ENCODE data around the gene CSTPP1.

Gene CSTPP1

GRCh38 chr11:47127213-47127612, 190.7 kb downstream of the CSTPP1 start:
- H2AFZ ChIP-seq (ENCODE audit: low read length, unreplicated experiment): no peak overlapping the region

GRCh38 chr11:47130543-47130942, 194.0 kb downstream of the CSTPP1 start:
- Histone ChIP-seq H2AFZ (ENCODE audit: low read length, unreplicated experiment) (no peak overlapping the region), H3K4me1 (ENCODE audit: control insufficient read depth, insufficient read depth, low read length, unreplicated experiment) (no peaks in the 10 kb centered on the region), H3K27me3 (ENCODE audit: insufficient read depth, low read length) (no peaks in the 10 kb centered on the region), H3K36me3 (ENCODE audit: insufficient read depth, low read length) (no peaks in the 10 kb centered on the region), H3K79me2 (ENCODE audit: control insufficient read depth, insufficient read depth, low read length, unreplicated experiment) (no peaks in the 10 kb centered on the region), H3K4me3 (ENCODE audit: low read depth, low read length) (no peak overlapping the region), H3K27ac (ENCODE audit: low read depth, low read length) (no peak overlapping the region)

More at GRCh38 chr11:47127213-47127612, 190.7 kb downstream of the CSTPP1 start:
- H3K27ac ChIP-seq (ENCODE audit: low read depth, low read length): no peak overlapping the region
- H3K36me3 ChIP-seq (ENCODE audit: insufficient read depth, low read length): no peaks in the 10 kb centered on the region
- no peaks in the 10 kb centered on the region for H3K79me2 ChIP-seq (ENCODE audit: control insufficient read depth, insufficient read depth, low read length, unreplicated experiment)
- H3K27me3 ChIP-seq (ENCODE audit: insufficient read depth, low read length): no peaks in the 10 kb centered on the region
- no peaks in the 10 kb centered on the region for H3K4me1 ChIP-seq (ENCODE audit: control insufficient read depth, insufficient read depth, low read length, unreplicated experiment)
- no peak overlapping the region for H3K4me3 ChIP-seq (ENCODE audit: low read depth, low read length)

- Histone ChIP-seq H3K79me2 (ENCODE audit: control insufficient read depth, insufficient read depth, low read length, unreplicated experiment) (no peaks in the 10 kb centered on the region), H3K4me3 (ENCODE audit: low read depth, low read length) (no peak overlapping the region), H3K4me1 (ENCODE audit: control insufficient read depth, insufficient read depth, low read length, unreplicated experiment) (no peaks in the 10 kb centered on the region), H3K27me3 (ENCODE audit: insufficient read depth, low read length) (no peaks in the 10 kb centered on the region), H2AFZ (ENCODE audit: low read length, unreplicated experiment) (no peak overlapping the region), H3K36me3 (ENCODE audit: insufficient read depth, low read length) (no peaks in the 10 kb centered on the region), H3K27ac (ENCODE audit: low read depth, low read length) (no peak overlapping the region)
Observed at GRCh38 chr11:47131136-47131535, 194.6 kb downstream of the CSTPP1 start.

GRCh38 chr11:47132490-47132889, 195.9 kb downstream of the CSTPP1 start:
- H2AFZ ChIP-seq (ENCODE audit: low read length, unreplicated experiment): no peak overlapping the region
- H3K36me3 ChIP-seq (ENCODE audit: insufficient read depth, low read length): no peaks in the 10 kb centered on the region
- no peaks in the 10 kb centered on the region for H3K27me3 ChIP-seq (ENCODE audit: insufficient read depth, low read length)
- H3K79me2 ChIP-seq (ENCODE audit: control insufficient read depth, insufficient read depth, low read length, unreplicated experiment): no peaks in the 10 kb centered on the region
- H3K4me1 ChIP-seq (ENCODE audit: control insufficient read depth, insufficient read depth, low read length, unreplicated experiment): no peaks in the 10 kb centered on the region
- no peak overlapping the region for H3K27ac ChIP-seq (ENCODE audit: low read depth, low read length)
- no peak overlapping the region for H3K4me3 ChIP-seq (ENCODE audit: low read depth, low read length)

- Histone ChIP-seq H3K4me3 (ENCODE audit: low read depth, low read length) (no peak overlapping the region), H3K79me2 (ENCODE audit: control insufficient read depth, insufficient read depth, low read length, unreplicated experiment) (no peaks in the 10 kb centered on the region), H3K27ac (ENCODE audit: low read depth, low read length) (no peak overlapping the region), H3K36me3 (ENCODE audit: insufficient read depth, low read length) (0 out of 2 replicates have a peak, but pooled peaks cover 2% of the 10 kb centered on the region), H3K4me1 (ENCODE audit: control insufficient read depth, insufficient read depth, low read length, unreplicated experiment) (no peaks in the 10 kb centered on the region), H2AFZ (ENCODE audit: low read length, unreplicated experiment) (no peak overlapping the region), H3K27me3 (ENCODE audit: insufficient read depth, low read length) (no peaks in the 10 kb centered on the region)
Observed at GRCh38 chr11:47132981-47133380, 196.4 kb downstream of the CSTPP1 start.

GRCh38 chr11:47136327-47136726, 199.8 kb downstream of the CSTPP1 start:
- H3K27ac ChIP-seq (ENCODE audit: low read depth, low read length): no peak overlapping the region

GRCh38 chr11:47136921-47137320, 200.4 kb downstream of the CSTPP1 start:
- H3K79me2 ChIP-seq (ENCODE audit: control insufficient read depth, insufficient read depth, low read length, unreplicated experiment): no peaks in the 10 kb centered on the region
- H3K4me3 ChIP-seq (ENCODE audit: low read depth, low read length): no peak overlapping the region
- no peaks in the 10 kb centered on the region for H3K27me3 ChIP-seq (ENCODE audit: insufficient read depth, low read length)
- no peak overlapping the region for H2AFZ ChIP-seq (ENCODE audit: low read length, unreplicated experiment)
- H3K27ac ChIP-seq (ENCODE audit: low read depth, low read length): no peak overlapping the region
- H3K4me1 ChIP-seq (ENCODE audit: control insufficient read depth, insufficient read depth, low read length, unreplicated experiment): no peaks in the 10 kb centered on the region
- H3K36me3 ChIP-seq (ENCODE audit: insufficient read depth, low read length): 0 out of 2 replicates have a peak, but pooled peaks cover 2% of the 10 kb centered on the region

More at GRCh38 chr11:47136327-47136726, 199.8 kb downstream of the CSTPP1 start:
- no peaks in the 10 kb centered on the region for H3K27me3 ChIP-seq (ENCODE audit: insufficient read depth, low read length)
- no peak overlapping the region for H2AFZ ChIP-seq (ENCODE audit: low read length, unreplicated experiment)
- no peaks in the 10 kb centered on the region for H3K4me1 ChIP-seq (ENCODE audit: control insufficient read depth, insufficient read depth, low read length, unreplicated experiment)
- H3K36me3 ChIP-seq (ENCODE audit: insufficient read depth, low read length): 0 out of 2 replicates have a peak, but pooled peaks cover 2% of the 10 kb centered on the region
- no peak overlapping the region for H3K4me3 ChIP-seq (ENCODE audit: low read depth, low read length)
- H3K79me2 ChIP-seq (ENCODE audit: control insufficient read depth, insufficient read depth, low read length, unreplicated experiment): no peaks in the 10 kb centered on the region

- Histone ChIP-seq H3K27ac (ENCODE audit: low read depth, low read length) (no peak overlapping the region), H3K36me3 (ENCODE audit: insufficient read depth, low read length) (0 out of 2 replicates have a peak, but pooled peaks cover 2% of the 10 kb centered on the region), H3K4me1 (ENCODE audit: control insufficient read depth, insufficient read depth, low read length, unreplicated experiment) (no peaks in the 10 kb centered on the region), H3K79me2 (ENCODE audit: control insufficient read depth, insufficient read depth, low read length, unreplicated experiment) (no peaks in the 10 kb centered on the region), H3K27me3 (ENCODE audit: insufficient read depth, low read length) (no peaks in the 10 kb centered on the region), H2AFZ (ENCODE audit: low read length, unreplicated experiment) (no peak overlapping the region), H3K4me3 (ENCODE audit: low read depth, low read length) (no peak overlapping the region)
Observed at GRCh38 chr11:47137476-47137875, 200.9 kb downstream of the CSTPP1 start.

- no peaks in the 10 kb centered on the region for H3K79me2 ChIP-seq (ENCODE audit: control insufficient read depth, insufficient read depth, low read length, unreplicated experiment)
- H3K27ac ChIP-seq (ENCODE audit: low read depth, low read length): no peak overlapping the region
- H3K36me3 ChIP-seq (ENCODE audit: insufficient read depth, low read length): 0 out of 2 replicates have a peak, but pooled peaks cover 2% of the 10 kb centered on the region
- H3K4me1 ChIP-seq (ENCODE audit: control insufficient read depth, insufficient read depth, low read length, unreplicated experiment): peaks cover 10% of the 10 kb centered on the region
- H3K4me3 ChIP-seq (ENCODE audit: low read depth, low read length): no peak overlapping the region
- H2AFZ ChIP-seq (ENCODE audit: low read length, unreplicated experiment): no peak overlapping the region
- H3K27me3 ChIP-seq (ENCODE audit: insufficient read depth, low read length): no peaks in the 10 kb centered on the region
Observed at GRCh38 chr11:47139878-47140277, 203.3 kb downstream of the CSTPP1 start.

- H3K36me3 ChIP-seq (ENCODE audit: insufficient read depth, low read length): no peaks in the 10 kb centered on the region
- no peaks in the 10 kb centered on the region for H3K79me2 ChIP-seq (ENCODE audit: control insufficient read depth, insufficient read depth, low read length, unreplicated experiment)
- H3K27ac ChIP-seq (ENCODE audit: low read depth, low read length): no peak overlapping the region
- H3K27me3 ChIP-seq (ENCODE audit: insufficient read depth, low read length): no peaks in the 10 kb centered on the region
- H3K4me3 ChIP-seq (ENCODE audit: low read depth, low read length): no peak overlapping the region
- H2AFZ ChIP-seq (ENCODE audit: low read length, unreplicated experiment): no peak overlapping the region
- peaks cover 10% of the 10 kb centered on the region for H3K4me1 ChIP-seq (ENCODE audit: control insufficient read depth, insufficient read depth, low read length, unreplicated experiment)
Observed at GRCh38 chr11:47143322-47143721, 206.8 kb downstream of the CSTPP1 start.

- H3K27me3 ChIP-seq (ENCODE audit: insufficient read depth, low read length): no peaks in the 10 kb centered on the region
- H2AFZ ChIP-seq (ENCODE audit: low read length, unreplicated experiment): no peak overlapping the region
- peaks cover 10% of the 10 kb centered on the region for H3K4me1 ChIP-seq (ENCODE audit: control insufficient read depth, insufficient read depth, low read length, unreplicated experiment)
- H3K27ac ChIP-seq (ENCODE audit: low read depth, low read length): no peak overlapping the region
- H3K79me2 ChIP-seq (ENCODE audit: control insufficient read depth, insufficient read depth, low read length, unreplicated experiment): no peaks in the 10 kb centered on the region
- H3K36me3 ChIP-seq (ENCODE audit: insufficient read depth, low read length): no peaks in the 10 kb centered on the region
- H3K4me3 ChIP-seq (ENCODE audit: low read depth, low read length): no peak overlapping the region
Observed at GRCh38 chr11:47144541-47144940, 208.0 kb downstream of the CSTPP1 start.
